ENCODE results near the gene OR4A5.
"Not testable (repeated sequence)": the region's sequence is repeated elsewhere in the genome, so short reads cannot be mapped to it uniquely, and the experiment has no call there.

Gene OR4A5

GRCh38 chr11:54706532-54706931, at the start of gene OR4A5:
Gene OR4A5 (plus strand): TSS chr11:54706832. CDS start chr11:54706885, 53 bp downstream.
- not testable (repeated sequence) for DNase-seq

- DNase-seq: not testable (repeated sequence)
Measured at GRCh38 chr11:54720094-54720493, 13.5 kb downstream of the OR4A5 start.

Data from right forelimb (tissue), 1 donor.